DMS53 treated with DMSO at 0.1 percent for 48 hours (cell line): Measurements from ENCODE around the gene VEZF1.
A peak's percentile ranks its signal among the peaks of the same experiment; 100 is the strongest.

ENCODE experiments used
- DNase-seq: peaks from one replicate; lab custom pipeline; 2025; ENCODE audit not compliant: unreplicated experiment; lab: John Stamatoyannopoulos, UW

VEZF1 gene

DNA sequence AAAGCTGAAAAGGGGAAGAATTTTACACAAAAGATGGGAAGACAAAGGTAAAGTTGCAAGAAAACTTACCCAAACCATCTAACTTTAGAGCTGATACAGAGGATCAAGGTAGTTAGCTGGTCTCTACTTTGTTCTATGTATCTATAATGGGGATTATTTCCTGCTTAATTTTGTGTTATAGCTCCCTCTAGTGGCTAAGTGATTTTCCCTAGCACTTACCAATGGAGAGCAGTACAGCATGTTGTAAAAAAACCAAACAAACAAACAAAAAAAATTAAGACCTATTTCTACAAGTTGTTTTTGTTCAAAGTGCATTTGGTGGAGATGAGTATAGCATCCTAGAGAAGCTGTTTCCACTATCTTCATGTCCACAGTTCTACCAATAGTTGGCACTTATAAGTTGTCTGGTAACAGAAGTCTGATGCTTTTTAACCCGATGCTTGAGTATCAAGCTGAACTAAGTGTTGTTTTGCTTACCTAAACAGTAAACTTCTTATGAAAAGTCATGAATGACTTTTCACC lies 11.5 kb upstream of the VEZF1 start:
- peak; percentile 64 for DNase-seq

GRCh38 chr17:57999010-57999495 lies 11.0 kb upstream of the VEZF1 start:
- no peak for DNase-seq

GRCh38 chr17:57997085-57997809 lies 9.2 kb upstream of the VEZF1 start:
- DNase-seq: no peak

DNA sequence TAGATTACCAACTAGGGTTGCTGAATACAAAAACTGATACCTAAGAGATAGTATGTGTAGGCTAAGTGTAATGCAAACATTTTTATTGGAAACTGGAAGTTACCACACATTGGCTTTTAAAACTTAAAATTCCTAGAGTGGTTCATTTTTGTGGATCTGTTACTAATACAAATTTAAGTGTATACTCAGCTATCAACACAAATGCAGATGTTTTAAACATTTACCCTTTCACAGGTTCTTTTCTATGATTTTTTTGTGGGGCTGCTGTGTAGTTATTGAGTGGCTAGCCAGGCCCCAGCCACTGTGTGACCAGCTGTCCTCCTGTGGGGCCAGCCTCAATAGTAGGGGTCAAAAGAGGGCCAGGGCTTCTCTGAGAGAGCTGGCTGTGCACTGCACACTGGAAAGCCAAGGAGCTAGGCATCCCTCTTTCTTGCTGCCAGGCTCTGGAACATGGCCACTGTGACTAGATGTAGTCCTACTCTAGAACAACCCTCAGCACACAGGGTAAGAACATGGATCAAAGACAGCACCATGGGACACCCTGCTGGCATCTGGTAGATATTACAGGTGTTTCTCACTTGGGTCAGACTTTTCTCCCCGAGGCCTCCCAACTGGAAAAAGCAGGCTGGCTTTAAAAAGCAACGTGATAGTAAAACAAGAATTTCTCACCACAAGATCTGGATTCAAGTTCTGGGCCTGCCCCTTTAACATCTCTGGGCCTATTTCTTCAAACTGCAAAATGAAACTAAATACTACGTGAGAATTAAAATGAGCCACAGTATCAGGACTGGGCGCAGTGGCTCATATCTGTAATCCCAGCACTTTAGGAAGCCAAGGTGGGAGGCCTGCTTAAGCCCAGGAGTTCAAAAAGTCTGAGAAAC lies 7.3 kb upstream of the VEZF1 start:
- peak; percentile 66 for DNase-seq

GRCh38 chr17:57994436-57994835 lies 6.4 kb upstream of the VEZF1 start:
- no peak for DNase-seq

DNA sequence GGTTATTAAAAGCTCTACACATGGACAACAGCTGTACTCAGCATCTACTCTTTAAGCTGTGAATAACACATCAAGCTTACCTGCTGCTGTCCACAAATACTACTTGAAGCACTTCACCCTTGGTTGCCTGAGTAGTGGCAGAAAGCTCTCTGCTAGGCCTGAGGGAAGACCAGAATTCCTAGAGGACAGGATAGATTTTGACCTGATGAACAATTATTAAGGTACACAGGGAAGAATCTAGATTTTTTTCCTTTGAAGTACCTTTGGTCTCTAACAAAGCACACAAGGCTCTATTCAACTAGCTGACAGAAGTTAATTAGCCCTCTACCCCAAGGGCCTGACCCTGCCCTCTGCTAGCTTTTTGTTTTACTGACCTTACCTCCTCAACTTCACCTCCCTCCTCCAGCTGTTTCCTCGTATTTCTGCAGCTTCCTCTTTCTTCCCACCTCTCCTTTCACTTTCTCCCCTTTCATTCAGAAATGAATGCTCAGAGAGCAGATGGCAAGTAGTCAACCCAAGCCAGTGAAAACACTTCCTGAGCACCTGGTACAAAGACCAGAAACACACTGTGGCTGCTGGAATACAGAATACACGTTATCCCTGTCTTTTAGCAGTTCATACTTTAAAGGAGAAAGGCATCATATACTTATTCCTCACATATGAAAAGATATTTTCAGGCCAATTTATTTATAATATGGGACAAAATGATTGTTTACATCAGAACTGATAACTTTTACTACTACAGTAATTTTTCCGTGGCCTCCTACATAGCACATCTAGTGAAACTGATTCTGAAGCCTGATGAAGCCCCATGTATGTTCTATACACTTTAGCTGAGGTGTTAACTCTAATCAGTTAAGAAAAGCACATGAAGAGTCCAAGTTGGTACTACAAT lies 5.7 kb upstream of the VEZF1 start:
- DNase-seq: peak; percentile 29

GRCh38 chr17:57991537-57991936 lies 3.5 kb upstream of the VEZF1 start:
- DNase-seq: no peak

GRCh38 chr17:57990037-57990436 lies 2.0 kb upstream of the VEZF1 start:
- DNase-seq: no peak

DNA sequence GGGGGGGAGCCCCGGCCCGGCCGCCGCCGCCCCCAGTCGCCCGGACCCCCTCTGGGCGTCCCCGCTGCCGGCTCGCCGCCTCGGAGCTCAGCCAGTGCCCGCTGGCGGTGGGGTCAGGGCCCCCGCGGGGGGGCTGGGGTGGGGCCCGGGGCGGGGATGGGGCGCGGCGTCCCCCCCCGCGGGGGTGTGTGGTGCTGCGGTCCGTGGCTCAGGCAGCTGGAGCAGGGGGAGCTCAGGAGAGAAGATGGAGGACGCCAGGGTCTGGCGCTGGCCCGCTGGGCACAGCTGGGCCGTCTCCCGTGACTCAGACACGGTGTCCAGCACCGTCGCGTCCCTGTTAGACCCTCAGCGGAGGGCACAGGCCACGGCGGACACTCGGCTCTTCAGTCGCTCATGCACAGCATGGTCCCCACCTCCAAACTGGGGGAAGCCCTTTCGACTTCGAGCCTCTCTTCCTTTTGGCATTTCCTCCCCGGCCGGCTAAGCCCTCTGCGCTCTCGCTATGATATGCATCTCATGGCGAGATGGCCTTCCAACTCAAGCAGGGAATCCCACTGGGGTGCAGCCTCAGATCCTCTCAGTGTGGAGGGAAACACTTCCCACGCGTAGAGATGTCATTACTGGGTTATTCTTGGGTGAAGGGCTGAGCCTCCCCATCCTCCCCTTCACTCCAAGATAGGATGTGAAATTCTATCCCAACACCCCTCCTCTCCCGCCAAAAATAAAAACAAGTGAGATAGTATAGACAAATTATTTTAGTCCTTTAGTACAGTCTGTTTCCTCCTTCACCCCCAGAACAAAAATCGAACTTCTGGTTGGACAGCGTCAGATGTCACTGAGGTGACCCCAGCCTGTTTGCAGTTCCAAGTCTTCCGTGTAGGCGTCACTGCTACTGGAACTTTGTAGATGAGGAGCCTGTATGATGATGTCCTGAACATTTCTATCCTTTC lies 522 bp upstream of the VEZF1 start:
- peak; percentile 36 for DNase-seq

- DNase-seq: no peak
These were observed 1.0 kb downstream of the VEZF1 start for GRCh38 chr17:57986841-57987580.

GRCh38 chr17:57985675-57985974 lies 2.4 kb downstream of the VEZF1 start:
- DNase-seq: no peak

GRCh38 chr17:57984936-57985674 lies 2.9 kb downstream of the VEZF1 start:
- DNase-seq: no peak

- no peak for DNase-seq
These were observed 3.7 kb downstream of the VEZF1 start for GRCh38 chr17:57984261-57984890.

DNA sequence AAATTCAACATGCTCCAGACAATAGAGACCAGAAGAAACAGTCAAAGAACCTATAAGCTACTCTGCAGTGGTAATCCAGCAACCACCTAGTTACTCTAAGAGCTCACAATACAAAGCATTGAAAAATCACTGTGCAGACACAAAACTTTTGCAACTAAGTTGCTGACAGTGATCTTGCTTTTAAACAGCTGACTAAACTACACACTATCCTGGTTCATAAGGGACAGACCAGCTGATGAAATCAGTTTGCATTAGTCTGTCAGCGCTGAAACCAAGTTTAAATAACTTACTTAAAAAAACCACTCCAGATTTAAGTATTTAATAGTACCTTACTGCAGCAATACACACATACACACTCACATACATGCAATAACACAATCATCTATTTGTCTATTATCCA lies 4.6 kb downstream of the VEZF1 start:
- DNase-seq: no peak

DNA sequence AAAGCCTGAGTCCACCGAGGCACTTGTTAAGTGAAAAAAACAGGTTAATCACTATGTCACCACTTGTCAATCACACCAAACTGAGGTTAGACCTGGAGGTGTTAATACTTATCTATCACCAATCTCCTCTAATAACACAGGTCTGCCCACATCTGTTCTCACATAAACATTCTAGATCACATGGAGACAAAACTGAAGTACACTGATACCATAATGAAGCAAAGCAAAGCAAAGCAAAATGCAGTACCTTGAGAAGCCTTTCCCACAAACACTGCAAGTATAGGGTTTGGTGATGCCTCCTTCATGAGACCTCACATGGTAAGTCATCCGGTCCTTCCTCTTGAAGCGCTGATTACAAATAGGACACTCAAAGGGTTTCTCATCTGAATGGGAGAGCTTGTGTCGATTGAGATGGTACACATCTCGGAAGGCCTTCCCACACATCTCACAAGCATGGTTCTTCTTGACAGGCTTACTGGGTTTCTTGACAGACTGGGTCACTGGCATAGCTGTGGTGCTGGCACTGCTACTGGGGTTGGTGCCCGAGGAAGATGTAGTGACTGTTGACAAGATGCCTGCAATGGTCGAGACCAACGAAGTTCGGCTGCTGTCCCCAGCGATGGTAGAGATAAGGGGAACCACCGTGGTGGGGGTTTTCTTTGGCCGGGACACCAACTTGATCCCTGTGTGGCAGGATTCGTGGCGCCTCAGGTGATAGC lies 5.4 kb downstream of the VEZF1 start:
- no peak for DNase-seq

DNA sequence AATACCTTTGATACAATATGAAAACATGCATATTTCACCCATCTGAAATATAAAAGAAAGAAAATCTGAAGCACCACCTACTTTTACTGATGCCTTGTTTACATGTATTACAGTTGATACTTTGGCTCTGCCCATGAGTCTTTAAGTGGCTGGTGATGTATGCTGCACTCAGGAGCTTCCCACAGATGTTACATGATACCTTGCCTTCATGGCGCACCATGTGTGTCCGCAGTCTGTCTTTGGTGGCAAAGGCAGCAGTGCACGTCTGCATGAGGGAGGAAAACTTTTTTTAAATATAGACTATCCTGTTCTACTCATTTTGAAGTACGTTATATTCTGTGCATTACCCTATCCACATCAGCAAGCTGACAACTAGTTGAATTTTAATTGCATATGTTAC lies 7.5 kb downstream of the VEZF1 start:
- no peak for DNase-seq

GRCh38 chr17:57979076-57979475 lies 9.0 kb downstream of the VEZF1 start:
- DNase-seq: no peak

GRCh38 chr17:57976594-57976993 lies 11.5 kb downstream of the VEZF1 start:
- DNase-seq: no peak
